ENCODE results near the gene ADAMTS12. TPM values are rescaled to one million over a fixed set of nuclear protein-coding genes. Genes with fewer than 3 reads are reported as not detected.

Gene ADAMTS12
- total and polyA plus RNA-seq, 2 experiments from 2014 or later, result 9.1 to 17.1 TPM

GRCh38 chr5:33662722-33663427 is 228.9 kb downstream of the ADAMTS12 start:
- no peaks in the 10 kb centered on the region for H3K27me3 Mint-ChIP-seq (ENCODE audit: insufficient read depth, low read depth, poor library complexity)
- H3K4me3 ChIP-seq, result no peak overlapping the region
- no peaks in the 10 kb centered on the region for H3K9me2 ChIP-seq (ENCODE audit: insufficient read depth)
- H3K4me3 Mint-ChIP-seq, result no peak overlapping the region
- no peak overlapping the region for H3K27ac ChIP-seq (ENCODE audit: low read depth)
- H3K36me3 ChIP-seq (ENCODE audit: insufficient read depth), result no peaks in the 10 kb centered on the region
- no peak overlapping the region for H3K27ac Mint-ChIP-seq
- no peak overlapping the region for H3K4me2 ChIP-seq
- TF ChIP-seq NANOG (IDR thresholded peaks at IDR 0.05; ENCODE audit: borderline replicate concordance) (no peak), EZH2phosphoT487 (IDR thresholded peaks at IDR 0.05; ENCODE audit: unreplicated experiment) (no peak), EZH2 (IDR thresholded peaks at IDR 0.05; ENCODE audit: low read depth, unreplicated experiment) (no peak), CREB1 (CRISPR knock-in tag; IDR thresholded peaks at IDR 0.05; ENCODE audit: low read depth) (no peak), ETS1 (IDR thresholded peaks at IDR 0.05) (no peak), ZNF114 (CRISPR knock-in tag; IDR thresholded peaks at IDR 0.05) (no peak), CTCF (conservative IDR thresholded peaks at IDR 0.05; ENCODE audit: low read depth in 2 of 2) (no peak), STAT1 (IDR thresholded peaks at IDR 0.05; ENCODE audit: unreplicated experiment) (no peak), POLR2AphosphoS5 (IDR thresholded peaks at IDR 0.05; ENCODE audit: low read depth) (no peak), JUNB (IDR thresholded peaks at IDR 0.05; ENCODE audit: unreplicated experiment) (no peak), ZNF331 (CRISPR knock-in tag; IDR thresholded peaks at IDR 0.05; ENCODE audit: low read depth) (no peak)
- TF ChIP-seq, protein P1, sequence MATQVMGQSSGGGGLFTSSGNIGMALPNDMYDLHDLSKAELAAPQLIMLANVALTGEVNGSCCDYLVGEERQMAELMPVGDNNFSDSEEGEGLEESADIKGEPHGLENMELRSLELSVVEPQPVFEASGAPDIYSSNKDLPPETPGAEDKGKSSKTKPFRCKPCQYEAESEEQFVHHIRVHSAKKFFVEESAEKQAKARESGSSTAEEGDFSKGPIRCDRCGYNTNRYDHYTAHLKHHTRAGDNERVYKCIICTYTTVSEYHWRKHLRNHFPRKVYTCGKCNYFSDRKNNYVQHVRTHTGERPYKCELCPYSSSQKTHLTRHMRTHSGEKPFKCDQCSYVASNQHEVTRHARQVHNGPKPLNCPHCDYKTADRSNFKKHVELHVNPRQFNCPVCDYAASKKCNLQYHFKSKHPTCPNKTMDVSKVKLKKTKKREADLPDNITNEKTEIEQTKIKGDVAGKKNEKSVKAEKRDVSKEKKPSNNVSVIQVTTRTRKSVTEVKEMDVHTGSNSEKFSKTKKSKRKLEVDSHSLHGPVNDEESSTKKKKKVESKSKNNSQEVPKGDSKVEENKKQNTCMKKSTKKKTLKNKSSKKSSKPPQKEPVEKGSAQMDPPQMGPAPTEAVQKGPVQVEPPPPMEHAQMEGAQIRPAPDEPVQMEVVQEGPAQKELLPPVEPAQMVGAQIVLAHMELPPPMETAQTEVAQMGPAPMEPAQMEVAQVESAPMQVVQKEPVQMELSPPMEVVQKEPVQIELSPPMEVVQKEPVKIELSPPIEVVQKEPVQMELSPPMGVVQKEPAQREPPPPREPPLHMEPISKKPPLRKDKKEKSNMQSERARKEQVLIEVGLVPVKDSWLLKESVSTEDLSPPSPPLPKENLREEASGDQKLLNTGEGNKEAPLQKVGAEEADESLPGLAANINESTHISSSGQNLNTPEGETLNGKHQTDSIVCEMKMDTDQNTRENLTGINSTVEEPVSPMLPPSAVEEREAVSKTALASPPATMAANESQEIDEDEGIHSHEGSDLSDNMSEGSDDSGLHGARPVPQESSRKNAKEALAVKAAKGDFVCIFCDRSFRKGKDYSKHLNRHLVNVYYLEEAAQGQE (IDR thresholded peaks at IDR 0.05; ENCODE audit: unreplicated experiment), result no peak
- TF ChIP-seq, protein P2, sequence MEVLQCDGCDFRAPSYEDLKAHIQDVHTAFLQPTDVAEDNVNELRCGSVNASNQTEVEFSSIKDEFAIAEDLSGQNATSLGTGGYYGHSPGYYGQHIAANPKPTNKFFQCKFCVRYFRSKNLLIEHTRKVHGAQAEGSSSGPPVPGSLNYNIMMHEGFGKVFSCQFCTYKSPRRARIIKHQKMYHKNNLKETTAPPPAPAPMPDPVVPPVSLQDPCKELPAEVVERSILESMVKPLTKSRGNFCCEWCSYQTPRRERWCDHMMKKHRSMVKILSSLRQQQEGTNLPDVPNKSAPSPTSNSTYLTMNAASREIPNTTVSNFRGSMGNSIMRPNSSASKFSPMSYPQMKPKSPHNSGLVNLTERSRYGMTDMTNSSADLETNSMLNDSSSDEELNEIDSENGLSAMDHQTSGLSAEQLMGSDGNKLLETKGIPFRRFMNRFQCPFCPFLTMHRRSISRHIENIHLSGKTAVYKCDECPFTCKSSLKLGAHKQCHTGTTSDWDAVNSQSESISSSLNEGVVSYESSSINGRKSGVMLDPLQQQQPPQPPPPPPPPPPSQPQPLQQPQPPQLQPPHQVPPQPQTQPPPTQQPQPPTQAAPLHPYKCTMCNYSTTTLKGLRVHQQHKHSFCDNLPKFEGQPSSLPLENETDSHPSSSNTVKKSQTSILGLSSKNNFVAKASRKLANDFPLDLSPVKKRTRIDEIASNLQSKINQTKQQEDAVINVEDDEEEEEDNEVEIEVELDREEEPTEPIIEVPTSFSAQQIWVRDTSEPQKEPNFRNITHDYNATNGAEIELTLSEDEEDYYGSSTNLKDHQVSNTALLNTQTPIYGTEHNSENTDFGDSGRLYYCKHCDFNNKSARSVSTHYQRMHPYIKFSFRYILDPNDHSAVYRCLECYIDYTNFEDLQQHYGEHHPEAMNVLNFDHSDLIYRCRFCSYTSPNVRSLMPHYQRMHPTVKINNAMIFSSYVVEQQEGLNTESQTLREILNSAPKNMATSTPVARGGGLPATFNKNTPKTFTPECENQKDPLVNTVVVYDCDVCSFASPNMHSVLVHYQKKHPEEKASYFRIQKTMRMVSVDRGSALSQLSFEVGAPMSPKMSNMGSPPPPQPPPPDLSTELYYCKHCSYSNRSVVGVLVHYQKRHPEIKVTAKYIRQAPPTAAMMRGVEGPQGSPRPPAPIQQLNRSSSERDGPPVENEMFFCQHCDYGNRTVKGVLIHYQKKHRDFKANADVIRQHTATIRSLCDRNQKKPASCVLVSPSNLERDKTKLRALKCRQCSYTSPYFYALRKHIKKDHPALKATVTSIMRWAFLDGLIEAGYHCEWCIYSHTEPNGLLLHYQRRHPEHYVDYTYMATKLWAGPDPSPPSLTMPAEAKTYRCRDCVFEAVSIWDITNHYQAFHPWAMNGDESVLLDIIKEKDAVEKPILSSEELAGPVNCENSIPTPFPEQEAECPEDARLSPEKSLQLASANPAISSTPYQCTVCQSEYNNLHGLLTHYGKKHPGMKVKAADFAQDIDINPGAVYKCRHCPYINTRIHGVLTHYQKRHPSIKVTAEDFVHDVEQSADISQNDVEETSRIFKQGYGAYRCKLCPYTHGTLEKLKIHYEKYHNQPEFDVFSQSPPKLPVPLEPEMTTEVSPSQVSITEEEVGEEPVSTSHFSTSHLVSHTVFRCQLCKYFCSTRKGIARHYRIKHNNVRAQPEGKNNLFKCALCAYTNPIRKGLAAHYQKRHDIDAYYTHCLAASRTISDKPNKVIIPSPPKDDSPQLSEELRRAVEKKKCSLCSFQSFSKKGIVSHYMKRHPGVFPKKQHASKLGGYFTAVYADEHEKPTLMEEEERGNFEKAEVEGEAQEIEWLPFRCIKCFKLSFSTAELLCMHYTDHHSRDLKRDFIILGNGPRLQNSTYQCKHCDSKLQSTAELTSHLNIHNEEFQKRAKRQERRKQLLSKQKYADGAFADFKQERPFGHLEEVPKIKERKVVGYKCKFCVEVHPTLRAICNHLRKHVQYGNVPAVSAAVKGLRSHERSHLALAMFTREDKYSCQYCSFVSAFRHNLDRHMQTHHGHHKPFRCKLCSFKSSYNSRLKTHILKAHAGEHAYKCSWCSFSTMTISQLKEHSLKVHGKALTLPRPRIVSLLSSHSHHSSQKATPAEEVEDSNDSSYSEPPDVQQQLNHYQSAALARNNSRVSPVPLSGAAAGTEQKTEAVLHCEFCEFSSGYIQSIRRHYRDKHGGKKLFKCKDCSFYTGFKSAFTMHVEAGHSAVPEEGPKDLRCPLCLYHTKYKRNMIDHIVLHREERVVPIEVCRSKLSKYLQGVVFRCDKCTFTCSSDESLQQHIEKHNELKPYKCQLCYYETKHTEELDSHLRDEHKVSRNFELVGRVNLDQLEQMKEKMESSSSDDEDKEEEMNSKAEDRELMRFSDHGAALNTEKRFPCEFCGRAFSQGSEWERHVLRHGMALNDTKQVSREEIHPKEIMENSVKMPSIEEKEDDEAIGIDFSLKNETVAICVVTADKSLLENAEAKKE (CRISPR knock-in tag; IDR thresholded peaks at IDR 0.05), result no peak
- peaks cover 9% of the 10 kb centered on the region for H3K4me1 Mint-ChIP-seq
- H3K9me3 Mint-ChIP-seq, result no peaks in the 10 kb centered on the region
- H3F3A ChIP-seq (replicated peaks; ENCODE audit: low read depth), result no peaks in the 10 kb centered on the region
- ATAC-seq, result no peak
- no peaks in the 10 kb centered on the region for H3K4me1 ChIP-seq (ENCODE audit: insufficient read depth)
- no peaks in the 10 kb centered on the region for H4K20me1 ChIP-seq (replicated peaks; ENCODE audit: insufficient read depth)
- no peak overlapping the region for H2AFZ ChIP-seq
- H3K79me2 ChIP-seq (replicated peaks; ENCODE audit: insufficient read depth), result no peaks in the 10 kb centered on the region
- no peaks in the 10 kb centered on the region; the same call in 2 of the 3 replicates for H3K36me3 Mint-ChIP-seq (ENCODE audit: low read depth)
- H3K27me3 ChIP-seq (ENCODE audit: insufficient read depth), result no peaks in the 10 kb centered on the region
- no peak for DNase-seq (ENCODE audit: low spot score)

All from GM23338 (cell line).